ENCODE data around the gene C12orf43.

- no peak for TF ChIP-seq POLR2AphosphoS5 (IDR thresholded peaks at IDR 0.05; ENCODE audit: low read depth)
- TF ChIP-seq CTCF (IDR thresholded peaks at IDR 0.05; ENCODE audit: insufficient read depth, low read length): no peak
Measured at GRCh38 chr12:120998435-120998834, 17.9 kb downstream of the C12orf43 start.

Data from HL-60 (cell line).